OCI-LY7 (cell line): ENCODE data around the gene PRKCI. TPM values are rescaled to one million over a fixed set of nuclear protein-coding genes. Genes with fewer than 3 reads are reported as not detected.
A peak's percentile ranks its signal among the peaks of the same experiment; 100 is the strongest.

Experiments used
- BruUV-seq: library from RNA; stranded (reverse); fragments of 400-500 nt; replicated peaks from 2 replicates; lab custom pipeline; 2021; lab: Mats Ljungman, UMichigan
- CTCF ChIA-PET: fragments of 300-600 bp; sonication (Branson Sonifier 250); formaldehyde crosslinking; loops from one replicate; lab custom pipeline; 2022; ENCODE audit warnings: antibody characterized with exemption; ENCODE audit not compliant: unreplicated experiment; lab: Charles Lee
- POLR2A ChIA-PET: fragments of 300-600 bp; sonication (Branson Sonifier 250); formaldehyde crosslinking; loops from one replicate; lab custom pipeline; 2022; ENCODE audit warnings: antibody characterized with exemption; lab: Charles Lee
- DNase-seq: peaks from one replicate; pipeline ENCODE4 v3.0.0-alpha.2; 2015; ENCODE audit warnings: low spot score
- H2AFZ ChIP-seq: fragments of 200-600 bp; sonication (generic), shearing (Covaris generic); 2 replicates; pipeline ENCODE4 v1.6.1; 2014; ENCODE audit warnings: mild to moderate bottlenecking, antibody characterized with exemption, low read length, moderate library complexity
- H3K27ac ChIP-seq: fragments of 200-600 bp; sonication (generic); 2 replicates; pipeline ENCODE4 v1.5.1; 2014; ENCODE audit warnings: mixed run types, low read depth, mild to moderate bottlenecking, moderate library complexity, low read length, inconsistent platforms; ENCODE audit not compliant: poor library complexity, severe bottlenecking
- H3K36me3 ChIP-seq: fragments of 200-600 bp; sonication (generic); 2 replicates; pipeline ENCODE4 v1.6.1; 2014; ENCODE audit warnings: mild to moderate bottlenecking, antibody characterized with exemption, low read length, moderate library complexity, mixed read lengths; ENCODE audit not compliant: insufficient read depth
- H3K4me1 ChIP-seq: fragments of 200-600 bp; sonication (generic); 2 replicates; pipeline ENCODE4 v1.5.1; 2014; ENCODE audit warnings: mild to moderate bottlenecking, low read length; ENCODE audit not compliant: insufficient read depth, poor library complexity, severe bottlenecking
- H3K4me2 ChIP-seq: fragments of 200-600 bp; sonication (generic); 2 replicates; pipeline ENCODE4 v1.6.1; 2014; ENCODE audit warnings: mild to moderate bottlenecking, low read length
- H3K4me3 ChIP-seq: fragments of 200-600 bp; sonication (generic); 2 replicates; pipeline ENCODE4 v1.5.1; 2014; ENCODE audit warnings: mild to moderate bottlenecking, low read depth, low read length; ENCODE audit not compliant: poor library complexity, severe bottlenecking
- H3K79me2 ChIP-seq: fragments of 200-600 bp; sonication (generic); 2 replicates; pipeline ENCODE4 v1.6.1; 2016; ENCODE audit warnings: low read depth, mild to moderate bottlenecking, low read length, moderate library complexity, mixed read lengths; ENCODE audit not compliant: insufficient read depth
- H3K9me2 ChIP-seq: fragments of 200-600 bp; sonication (generic); 2 replicates; pipeline ENCODE4 v1.6.1; 2016; ENCODE audit warnings: mild to moderate bottlenecking, low read length, mixed read lengths; ENCODE audit not compliant: insufficient read depth
- H3K9me3 ChIP-seq: fragments of 200-600 bp; sonication (generic); 2 replicates; pipeline ENCODE4 v1.6.1; 2014; ENCODE audit warnings: mild to moderate bottlenecking, mixed run types, low read length, mixed read lengths
- H4K20me1 ChIP-seq: fragments of 200-600 bp; sonication (generic); 2 replicates; pipeline ENCODE4 v1.6.1; 2014; ENCODE audit warnings: mild to moderate bottlenecking, antibody characterized with exemption, low read length, moderate library complexity, mixed read lengths; ENCODE audit not compliant: insufficient read depth
- CTCF ChIP-seq: fragments of 200-600 bp; sonication (generic); conservative IDR thresholded peaks from 2 replicates; pipeline ENCODE4 v1.5.1; 2014; ENCODE audit warnings: mild to moderate bottlenecking, antibody characterized with exemption, low read length, moderate library complexity, mixed read lengths
- EZH2phosphoT487 ChIP-seq: fragments of 200-600 bp; sonication (generic); IDR thresholded peaks from 2 replicates; pipeline ENCODE4 v1.6.1; 2018; ENCODE audit warnings: low read depth, borderline replicate concordance, mild to moderate bottlenecking, mixed run types, antibody characterized with exemption, low read length, moderate library complexity, mixed read lengths
- intact Hi-C: fragments of 100-400 bp; cut with micrococcal nuclease; formaldehyde crosslinking; loops from one replicate; pipeline ENCODE4 v1.10.0; 2022; ENCODE audit not compliant: unreplicated experiment
- total RNA-seq, 2 experiments: library from RNA; depleted of rRNA in 1 of 2; stranded (reverse); fragments of >200 nt in 1 of 2; shearing (Covaris generic) in 1 of 2; gene quantifications; 2 replicates each; pipeline ENCODE4 v1.2.3, GENCODE V29; 2014 to 2022

Gene PRKCI
- total RNA-seq, 2 experiments from 2014 or later = 27.6 to 36.2 TPM

- Histone ChIP-seq H3K9me2 (no peaks in the 10 kb centered on the region), H3K79me2 (no peaks in the 10 kb centered on the region), H3K4me3 (no peak overlapping the region), H3K36me3 (no peaks in the 10 kb centered on the region; the same call in 1 of the 2 replicates), H3K9me3 (peaks cover 9% of the 10 kb centered on the region; the same call in 1 of the 2 replicates), H3K4me2 (no peak overlapping the region), H3K4me1 (peaks cover 21% of the 10 kb centered on the region), H4K20me1 (no peaks in the 10 kb centered on the region), H3K27ac (no peak overlapping the region), H2AFZ (peak overlapping the region; percentile 34; the same call in 1 of the 2 replicates)
- DNase-seq = no peak
- ChIA-PET CTCF (no interaction called here), POLR2A (interaction anchor here (0.6 to 0.9 kb wide), 3 partner anchors 11 to 1450 kb away, joined by 3 to 7 read pairs (median 3); no protein-coding TSS in a partner anchor)
- intact Hi-C loops = no loop called here
- no peak for TF ChIP-seq CTCF
- TF ChIP-seq EZH2phosphoT487 = no peak
- no TSS peak for BruUV-seq
These were observed 122.7 kb downstream of the PRKCI start for GRCh38 chr3:170344971-170345370.

GRCh38 chr3:170346481-170347392 is 124.5 kb downstream of the PRKCI start:
- no peak for TF ChIP-seq CTCF
- no peak for TF ChIP-seq EZH2phosphoT487
- H3K36me3 ChIP-seq = no peaks in the 10 kb centered on the region
- H3K4me1 ChIP-seq = peaks cover 32% of the 10 kb centered on the region
- no peak overlapping the region for H3K4me2 ChIP-seq
- ChIA-PET CTCF (no interaction called here), POLR2A (interaction anchor here (1.0 kb wide), 1 partner anchor 10 kb away, joined by 5 read pairs; no protein-coding TSS in a partner anchor)
- H3K9me2 ChIP-seq = no peaks in the 10 kb centered on the region
- BruUV-seq = no TSS peak
- H3K4me3 ChIP-seq = no peak overlapping the region
- H3K9me3 ChIP-seq = no peaks in the 10 kb centered on the region
- H3K27ac ChIP-seq = no peak overlapping the region
- H4K20me1 ChIP-seq = no peaks in the 10 kb centered on the region
- H2AFZ ChIP-seq = no peak overlapping the region
- intact Hi-C loops = no loop called here
- no peaks in the 10 kb centered on the region for H3K79me2 ChIP-seq
- no peak for DNase-seq
